IMR-90 (cell line): ENCODE results near the gene NCAPG2.

Experiments used
- CEBPB ChIP-seq: IDR thresholded peaks from 2 replicates; pipeline ENCODE4 v1.6.1; 2012; ENCODE audit warnings: low read depth, low read length, improper control_type of control experiment
- MAZ ChIP-seq: IDR thresholded peaks from 2 replicates; pipeline ENCODE4 v1.6.1; 2012; ENCODE audit warnings: low read depth, mild to moderate bottlenecking, low read length, improper control_type of control experiment, moderate library complexity, borderline replicate concordance
- NFE2L2 ChIP-seq: fragments of 150-350 bp; IDR thresholded peaks from 2 replicates; pipeline ENCODE4 v1.6.1; 2016; ENCODE audit warnings: low read depth, mild to moderate bottlenecking, low read length
- RAD21 ChIP-seq: IDR thresholded peaks from 2 replicates; pipeline ENCODE4 v1.6.1; 2012; ENCODE audit warnings: low read length, improper control_type of control experiment
- RCOR1 ChIP-seq: IDR thresholded peaks from 2 replicates; pipeline ENCODE4 v1.6.1; 2012; ENCODE audit warnings: mild to moderate bottlenecking, low read length, improper control_type of control experiment; ENCODE audit not compliant: insufficient replicate concordance
- SMC3 ChIP-seq: fragments of 150-350 bp; IDR thresholded peaks from 2 replicates; pipeline ENCODE4 v1.6.1; 2016; ENCODE audit warnings: low read depth, mild to moderate bottlenecking, antibody characterized with exemption, low read length, moderate library complexity
- TF ChIP-seq, protein P1 (sequence below): conservative IDR thresholded peaks from 2 replicates; pipeline ENCODE4 v1.5.1; 2012; ENCODE audit warnings: mild to moderate bottlenecking, low read depth, low read length, improper control_type of control experiment

DNA sequence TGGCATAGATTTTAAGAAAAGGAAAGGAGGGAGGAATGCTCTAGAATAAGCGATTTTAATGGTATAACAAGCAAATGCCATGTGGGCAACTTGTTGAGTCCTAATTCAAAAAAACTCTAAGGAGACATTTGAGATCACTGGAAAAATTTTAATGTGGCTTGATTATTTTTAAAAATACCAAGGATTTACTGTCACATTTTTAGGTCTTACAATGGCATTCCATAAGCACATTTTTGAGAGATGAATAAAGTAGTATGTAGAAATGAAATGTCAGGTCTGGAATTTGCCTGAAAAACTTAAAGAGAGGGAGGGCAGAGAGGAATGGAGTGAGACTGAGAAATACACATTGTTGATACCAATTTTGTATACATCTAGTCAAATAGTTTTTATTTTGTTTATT, 20.3 kb downstream of the NCAPG2 start:
- TF ChIP-seq, protein P1, sequence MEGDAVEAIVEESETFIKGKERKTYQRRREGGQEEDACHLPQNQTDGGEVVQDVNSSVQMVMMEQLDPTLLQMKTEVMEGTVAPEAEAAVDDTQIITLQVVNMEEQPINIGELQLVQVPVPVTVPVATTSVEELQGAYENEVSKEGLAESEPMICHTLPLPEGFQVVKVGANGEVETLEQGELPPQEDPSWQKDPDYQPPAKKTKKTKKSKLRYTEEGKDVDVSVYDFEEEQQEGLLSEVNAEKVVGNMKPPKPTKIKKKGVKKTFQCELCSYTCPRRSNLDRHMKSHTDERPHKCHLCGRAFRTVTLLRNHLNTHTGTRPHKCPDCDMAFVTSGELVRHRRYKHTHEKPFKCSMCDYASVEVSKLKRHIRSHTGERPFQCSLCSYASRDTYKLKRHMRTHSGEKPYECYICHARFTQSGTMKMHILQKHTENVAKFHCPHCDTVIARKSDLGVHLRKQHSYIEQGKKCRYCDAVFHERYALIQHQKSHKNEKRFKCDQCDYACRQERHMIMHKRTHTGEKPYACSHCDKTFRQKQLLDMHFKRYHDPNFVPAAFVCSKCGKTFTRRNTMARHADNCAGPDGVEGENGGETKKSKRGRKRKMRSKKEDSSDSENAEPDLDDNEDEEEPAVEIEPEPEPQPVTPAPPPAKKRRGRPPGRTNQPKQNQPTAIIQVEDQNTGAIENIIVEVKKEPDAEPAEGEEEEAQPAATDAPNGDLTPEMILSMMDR, result no peak
- TF ChIP-seq SMC3, result no peak
- TF ChIP-seq RCOR1, result no peak
- no peak for TF ChIP-seq MAZ
- no peak for TF ChIP-seq RAD21
- no peak for TF ChIP-seq NFE2L2
- no peak for TF ChIP-seq CEBPB
